Measurements from ENCODE around the gene ITGA3.
A peak's percentile ranks its signal among the peaks of the same experiment; 100 is the strongest.

The ITGA3 gene

DNA sequence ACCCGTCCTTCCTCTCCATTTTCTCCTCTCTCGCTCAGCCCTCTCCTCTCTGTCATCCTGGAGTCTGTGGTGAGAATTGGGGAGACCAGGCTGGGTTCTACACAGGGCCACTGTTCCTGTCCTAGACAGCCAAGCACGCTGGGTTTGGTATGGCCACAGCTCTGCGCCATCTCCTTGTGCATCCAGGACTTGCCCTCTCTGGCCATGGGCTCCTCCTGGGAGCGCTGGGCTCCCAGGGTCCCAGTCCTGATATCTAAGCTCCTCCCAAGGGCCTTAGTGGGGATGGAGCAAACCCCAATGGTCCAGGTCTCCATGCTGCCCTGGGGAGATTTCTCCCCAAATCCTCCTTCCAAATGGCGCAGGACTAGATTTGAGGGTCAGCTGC lies 27.2 kb upstream of the ITGA3 start:
- TF ChIP-seq, protein P1, sequence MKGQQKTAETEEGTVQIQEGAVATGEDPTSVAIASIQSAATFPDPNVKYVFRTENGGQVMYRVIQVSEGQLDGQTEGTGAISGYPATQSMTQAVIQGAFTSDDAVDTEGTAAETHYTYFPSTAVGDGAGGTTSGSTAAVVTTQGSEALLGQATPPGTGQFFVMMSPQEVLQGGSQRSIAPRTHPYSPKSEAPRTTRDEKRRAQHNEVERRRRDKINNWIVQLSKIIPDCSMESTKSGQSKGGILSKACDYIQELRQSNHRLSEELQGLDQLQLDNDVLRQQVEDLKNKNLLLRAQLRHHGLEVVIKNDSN (IDR thresholded peaks at IDR 0.05), result no peak
- no peak for TF ChIP-seq EGR1 (IDR thresholded peaks at IDR 0.05)
- TF ChIP-seq RAD21 (IDR thresholded peaks at IDR 0.05; ENCODE audit: low read depth), result no peak
- TF ChIP-seq TEAD4 (IDR thresholded peaks at IDR 0.05), result no peak
- TF ChIP-seq EP300 (IDR thresholded peaks at IDR 0.05; ENCODE audit: borderline replicate concordance), result no peak
- TF ChIP-seq TAF1 (IDR thresholded peaks at IDR 0.05; ENCODE audit: low read depth), result no peak
- TF ChIP-seq YY1 (IDR thresholded peaks at IDR 0.05; ENCODE audit: low read depth), result no peak
- TF ChIP-seq CREB1 (IDR thresholded peaks at IDR 0.05; ENCODE audit: low read depth), result no peak
- no peak for TF ChIP-seq TCF12 (IDR thresholded peaks at IDR 0.05; ENCODE audit: low read depth)
- TF ChIP-seq FOXM1 (IDR thresholded peaks at IDR 0.05; ENCODE audit: borderline replicate concordance, low read depth), result no peak

- TF ChIP-seq EGR1 (IDR thresholded peaks at IDR 0.05), result no peak
- TF ChIP-seq TAF1 (IDR thresholded peaks at IDR 0.05; ENCODE audit: low read depth), result no peak
- TF ChIP-seq CREB1 (IDR thresholded peaks at IDR 0.05; ENCODE audit: low read depth), result no peak
- TF ChIP-seq CEBPB (IDR thresholded peaks at IDR 0.05), result no peak
- no peak for TF ChIP-seq ZBTB7A (IDR thresholded peaks at IDR 0.05; ENCODE audit: low read depth)
- TF ChIP-seq, protein P2, sequence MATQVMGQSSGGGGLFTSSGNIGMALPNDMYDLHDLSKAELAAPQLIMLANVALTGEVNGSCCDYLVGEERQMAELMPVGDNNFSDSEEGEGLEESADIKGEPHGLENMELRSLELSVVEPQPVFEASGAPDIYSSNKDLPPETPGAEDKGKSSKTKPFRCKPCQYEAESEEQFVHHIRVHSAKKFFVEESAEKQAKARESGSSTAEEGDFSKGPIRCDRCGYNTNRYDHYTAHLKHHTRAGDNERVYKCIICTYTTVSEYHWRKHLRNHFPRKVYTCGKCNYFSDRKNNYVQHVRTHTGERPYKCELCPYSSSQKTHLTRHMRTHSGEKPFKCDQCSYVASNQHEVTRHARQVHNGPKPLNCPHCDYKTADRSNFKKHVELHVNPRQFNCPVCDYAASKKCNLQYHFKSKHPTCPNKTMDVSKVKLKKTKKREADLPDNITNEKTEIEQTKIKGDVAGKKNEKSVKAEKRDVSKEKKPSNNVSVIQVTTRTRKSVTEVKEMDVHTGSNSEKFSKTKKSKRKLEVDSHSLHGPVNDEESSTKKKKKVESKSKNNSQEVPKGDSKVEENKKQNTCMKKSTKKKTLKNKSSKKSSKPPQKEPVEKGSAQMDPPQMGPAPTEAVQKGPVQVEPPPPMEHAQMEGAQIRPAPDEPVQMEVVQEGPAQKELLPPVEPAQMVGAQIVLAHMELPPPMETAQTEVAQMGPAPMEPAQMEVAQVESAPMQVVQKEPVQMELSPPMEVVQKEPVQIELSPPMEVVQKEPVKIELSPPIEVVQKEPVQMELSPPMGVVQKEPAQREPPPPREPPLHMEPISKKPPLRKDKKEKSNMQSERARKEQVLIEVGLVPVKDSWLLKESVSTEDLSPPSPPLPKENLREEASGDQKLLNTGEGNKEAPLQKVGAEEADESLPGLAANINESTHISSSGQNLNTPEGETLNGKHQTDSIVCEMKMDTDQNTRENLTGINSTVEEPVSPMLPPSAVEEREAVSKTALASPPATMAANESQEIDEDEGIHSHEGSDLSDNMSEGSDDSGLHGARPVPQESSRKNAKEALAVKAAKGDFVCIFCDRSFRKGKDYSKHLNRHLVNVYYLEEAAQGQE (IDR thresholded peaks at IDR 0.05; ENCODE audit: low read depth), result no peak
- TF ChIP-seq YY1 (IDR thresholded peaks at IDR 0.05; ENCODE audit: low read depth), result no peak
- no peak for TF ChIP-seq TEAD4 (IDR thresholded peaks at IDR 0.05)
These were observed 26.7 kb upstream of the ITGA3 start for GRCh38 chr17:50029185-50029584.

DNA sequence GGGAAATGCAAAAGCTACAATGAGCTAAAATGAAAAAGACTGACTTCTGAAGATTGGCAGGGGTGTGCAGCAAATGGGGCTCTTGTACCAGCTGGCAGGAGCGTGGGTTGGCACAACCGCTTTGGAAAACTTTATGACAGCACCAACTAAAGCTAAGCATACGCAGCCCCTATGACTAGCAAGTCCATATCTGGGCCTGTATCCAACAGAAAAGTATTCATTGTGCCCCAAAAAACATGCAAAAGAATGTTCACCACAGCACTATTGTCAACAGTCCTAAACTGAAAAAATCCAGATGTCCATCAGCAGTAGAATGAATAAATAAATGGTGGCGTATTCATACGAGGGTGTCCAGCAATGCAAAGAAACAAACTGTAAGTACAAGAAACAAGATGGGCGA lies 22.6 kb upstream of the ITGA3 start:
- TF ChIP-seq CEBPB (IDR thresholded peaks at IDR 0.05) (no peak), EP300 (IDR thresholded peaks at IDR 0.05; ENCODE audit: borderline replicate concordance) (no peak), RAD21 (IDR thresholded peaks at IDR 0.05; ENCODE audit: low read depth) (no peak), NFIC (IDR thresholded peaks at IDR 0.05) (no peak), TCF12 (IDR thresholded peaks at IDR 0.05; ENCODE audit: low read depth) (no peak), TEAD4 (IDR thresholded peaks at IDR 0.05) (no peak), YY1 (IDR thresholded peaks at IDR 0.05; ENCODE audit: low read depth) (no peak), EGR1 (IDR thresholded peaks at IDR 0.05) (no peak), CREB1 (IDR thresholded peaks at IDR 0.05; ENCODE audit: low read depth) (no peak), TAF1 (IDR thresholded peaks at IDR 0.05; ENCODE audit: low read depth) (no peak), MAX (IDR thresholded peaks at IDR 0.05) (no peak)
- TF ChIP-seq, protein P1 (IDR thresholded peaks at IDR 0.05), result no peak
- TF ChIP-seq, protein P2 (IDR thresholded peaks at IDR 0.05; ENCODE audit: low read depth), result no peak

DNA sequence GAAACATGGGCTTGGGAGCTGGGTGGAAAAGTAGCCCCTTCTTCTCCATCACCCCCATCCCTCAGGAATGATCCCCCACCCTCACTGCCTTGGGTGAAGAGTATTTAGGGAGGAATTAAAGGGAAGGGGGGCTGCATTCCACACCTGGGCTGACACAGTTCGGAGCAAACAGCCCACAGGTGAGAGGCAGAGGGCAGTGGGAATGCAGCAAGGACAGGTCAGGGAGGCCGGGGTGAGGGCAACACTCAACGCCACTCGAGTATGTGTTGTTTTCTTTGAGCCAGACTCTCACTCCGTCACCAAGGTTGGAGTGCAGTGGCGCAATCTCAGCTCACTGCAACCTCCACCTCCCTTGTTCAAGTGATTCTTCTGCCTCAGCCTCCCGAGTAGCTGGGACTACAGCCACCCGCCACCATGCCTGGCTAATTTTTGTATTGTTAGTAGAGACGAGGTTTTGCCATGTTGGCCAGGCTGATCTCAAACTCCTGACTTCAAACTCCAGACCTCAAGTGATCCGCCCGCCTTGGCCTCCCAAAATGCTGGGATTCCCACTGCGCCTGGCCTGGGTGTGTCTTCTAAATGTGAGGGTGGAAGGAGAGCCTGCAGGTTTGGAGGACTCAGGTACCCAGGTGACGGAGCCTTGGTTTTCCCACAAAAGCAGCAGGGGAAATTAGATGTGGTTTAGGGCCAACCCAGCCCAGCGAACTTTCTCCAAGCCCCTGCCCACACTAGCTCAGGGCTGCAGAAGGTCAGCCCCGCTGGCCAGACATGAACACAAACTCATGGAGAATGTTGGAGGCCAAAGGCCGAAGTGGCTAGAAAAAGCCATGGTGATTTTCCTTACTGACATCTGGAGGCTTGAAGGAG lies 21.2 kb upstream of the ITGA3 start:
- TF ChIP-seq EP300 (IDR thresholded peaks at IDR 0.05; ENCODE audit: borderline replicate concordance) (no peak), CREB1 (IDR thresholded peaks at IDR 0.05; ENCODE audit: low read depth) (no peak), TEAD4 (IDR thresholded peaks at IDR 0.05) (no peak), YY1 (IDR thresholded peaks at IDR 0.05; ENCODE audit: low read depth) (no peak), CEBPB (IDR thresholded peaks at IDR 0.05) (no peak)
- TF ChIP-seq, protein P1 (IDR thresholded peaks at IDR 0.05), result no peak

DNA sequence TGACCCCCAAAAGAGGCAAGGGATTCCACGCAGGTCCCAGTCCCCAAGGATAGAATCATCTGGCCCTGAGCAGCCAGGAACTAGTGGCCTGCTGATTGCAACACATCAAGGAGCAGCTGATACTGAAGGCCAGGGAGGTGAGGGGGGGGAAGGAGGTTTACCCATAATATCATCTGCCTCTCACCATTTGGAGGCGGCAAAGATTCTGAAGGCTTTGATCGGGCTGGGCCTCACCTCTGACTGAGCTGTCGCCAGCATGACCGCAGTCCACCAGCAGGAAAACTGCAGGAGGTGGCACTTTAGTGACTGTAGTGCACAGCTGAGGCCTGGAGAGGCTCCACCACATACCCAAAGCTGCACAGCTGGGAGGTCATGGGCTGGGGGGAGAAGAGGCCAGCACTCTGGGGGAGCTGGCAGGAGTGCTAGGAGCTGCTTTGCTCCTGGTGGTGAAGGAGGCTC lies 20.5 kb upstream of the ITGA3 start:
- TF ChIP-seq ZBTB7A (IDR thresholded peaks at IDR 0.05; ENCODE audit: low read depth) (no peak), EGR1 (IDR thresholded peaks at IDR 0.05) (no peak), TAF1 (IDR thresholded peaks at IDR 0.05; ENCODE audit: low read depth) (no peak), CREB1 (IDR thresholded peaks at IDR 0.05; ENCODE audit: low read depth) (no peak), RAD21 (IDR thresholded peaks at IDR 0.05; ENCODE audit: low read depth) (no peak; the same call in 1 of the 2 replicates), FOXM1 (IDR thresholded peaks at IDR 0.05; ENCODE audit: borderline replicate concordance, low read depth) (no peak), TEAD4 (IDR thresholded peaks at IDR 0.05) (0 out of 2 replicates have a peak, but pooled peaks have one; percentile 25), CEBPB (IDR thresholded peaks at IDR 0.05) (peak; percentile 64), NFIC (IDR thresholded peaks at IDR 0.05) (peak; percentile 41; the same call in 1 of the 2 replicates), YY1 (IDR thresholded peaks at IDR 0.05; ENCODE audit: low read depth) (no peak), TCF12 (IDR thresholded peaks at IDR 0.05; ENCODE audit: low read depth) (peak; percentile 57), EP300 (IDR thresholded peaks at IDR 0.05; ENCODE audit: borderline replicate concordance) (peak; percentile 49), MAX (IDR thresholded peaks at IDR 0.05) (peak; percentile 40; the same call in 1 of the 2 replicates)
- TF ChIP-seq, protein P2 (IDR thresholded peaks at IDR 0.05; ENCODE audit: low read depth), result no peak
- TF ChIP-seq, protein P1 (IDR thresholded peaks at IDR 0.05), result no peak
